GM12878 (cell line): ENCODE results near the gene UBE2G2. TPM values are rescaled to one million over a fixed set of nuclear protein-coding genes. Genes with fewer than 3 reads are reported as not detected.

ENCODE experiments used
- ATAC-seq: fragments of 200-7000 bp; cut with Tn5 transposase; 3 replicates; pipeline ENCODE4 v1.9.1; 2020; ENCODE audit warnings: mild to moderate bottlenecking, moderate library complexity
- BruUV-seq: library from RNA; stranded (reverse); fragments of 400-500 nt; replicated peaks from 2 replicates; lab custom pipeline; 2021; lab: Mats Ljungman, UMichigan
- CTCF ChIA-PET: fragments of 300-600 bp; sonication (Branson Sonifier 250); formaldehyde crosslinking; extraction: SDS; loops from one replicate; lab custom pipeline; 2021; ENCODE audit warnings: inconsistent platforms; lab: Yijun Ruan, JAX
- POLR2A ChIA-PET: fragments of 350-600 bp; formaldehyde crosslinking; extraction: SDS; loops from one replicate; lab custom pipeline; 2021; ENCODE audit warnings: inconsistent platforms; lab: Charles Lee
- RAD21 ChIA-PET: fragments of 300-600 bp; sonication (Branson Sonifier 250); formaldehyde crosslinking; loops from one replicate; lab custom pipeline; 2023; ENCODE audit warnings: antibody characterized with exemption; ENCODE audit not compliant: unreplicated experiment; lab: Charles Lee
- SMC1A ChIA-PET: fragments of 300-600 bp; sonication (Branson Sonifier 250); formaldehyde crosslinking; loops from one replicate; lab custom pipeline; 2023; ENCODE audit not compliant: unreplicated experiment, uncharacterized antibody; lab: Charles Lee
- DNase-seq: peaks from one replicate; pipeline ENCODE4 v3.0.0-alpha.2; 2011; ENCODE audit warnings: low read depth, low spot score
- FAIRE-seq: peaks from 3 replicates; lab custom pipeline; 2011; peaks lifted over from hg19 to GRCh38; lab: Jason Lieb, UNC
- H2AFZ ChIP-seq: 2 replicates; pipeline ENCODE4 v1.6.0; 2011; ENCODE audit warnings: low read depth, low read length, control low read depth; ENCODE audit not compliant: control insufficient read depth
- H3K27ac ChIP-seq: 2 replicates; pipeline ENCODE4 v1.5.1; 2011; ENCODE audit warnings: control low read depth; ENCODE audit not compliant: control insufficient read depth, insufficient read depth
- H3K27me3 ChIP-seq, 2 experiments: replicated peaks in 1 of 2; 2 replicates each; pipeline versions ENCODE4 v1.6.0 to v1.6.1; 2011; ENCODE audit warnings: low read length in 1 of 2; ENCODE audit not compliant: control insufficient read depth in 2 of 2, insufficient read depth in 2 of 2
- H3K36me3 ChIP-seq, 2 experiments: 2 replicates each; pipeline ENCODE4 v1.5.1; 2011; ENCODE audit warnings: low read length in 1 of 2; ENCODE audit not compliant: control insufficient read depth in 2 of 2, insufficient read depth in 2 of 2
- H3K4me1 ChIP-seq: 2 replicates; pipeline ENCODE4 v1.6.1; 2011; ENCODE audit warnings: mild to moderate bottlenecking, low read length, moderate library complexity, mixed read lengths; ENCODE audit not compliant: control insufficient read depth, insufficient read depth
- H3K4me2 ChIP-seq: 2 replicates; pipeline ENCODE4 v1.6.0; 2011; ENCODE audit warnings: control low read depth; ENCODE audit not compliant: control insufficient read depth, insufficient read depth
- H3K4me3 ChIP-seq: fragments of 200-600 bp; sonication (generic); 2 replicates; pipeline ENCODE4 v1.5.1; 2016
- H3K79me2 ChIP-seq: 2 replicates; pipeline ENCODE4 v1.6.0; 2011; ENCODE audit warnings: low read length; ENCODE audit not compliant: control insufficient read depth, insufficient read depth
- H3K9ac ChIP-seq: 2 replicates; pipeline ENCODE4 v1.8.0; 2011; ENCODE audit warnings: low read length, control low read depth, mixed read lengths; ENCODE audit not compliant: control insufficient read depth, insufficient read depth
- H3K9me3 ChIP-seq: replicated peaks from 3 replicates; pipeline ENCODE4 v1.5.1; 2011; ENCODE audit warnings: mild to moderate bottlenecking, low read length; ENCODE audit not compliant: control insufficient read depth, insufficient read depth
- H4K20me1 ChIP-seq: 2 replicates; pipeline ENCODE4 v1.6.0; 2011; ENCODE audit not compliant: control insufficient read depth, insufficient read depth
- BCLAF1 ChIP-seq: fragments of 450-650 bp; IDR thresholded peaks from 2 replicates; pipeline ENCODE4 v1.6.1; 2017; ENCODE audit warnings: antibody characterized with exemption, mild to moderate bottlenecking, moderate library complexity
- CBX5 ChIP-seq: sonication (generic); IDR thresholded peaks from 2 replicates; pipeline ENCODE4 v1.6.1; 2016; ENCODE audit warnings: low read depth, moderate library complexity, mild to moderate bottlenecking, inconsistent platforms
- FOS ChIP-seq: IDR thresholded peaks from 3 replicates; pipeline ENCODE4 v1.6.1; 2011; ENCODE audit warnings: borderline replicate concordance; ENCODE audit not compliant: insufficient read length; ENCODE audit errors: extremely low read depth
- MTA2 ChIP-seq: fragments of 450-650 bp; IDR thresholded peaks from 2 replicates; pipeline ENCODE4 v1.6.1; 2016; ENCODE audit warnings: low read depth, mild to moderate bottlenecking, moderate library complexity
- NFXL1 ChIP-seq: fragments of 450-650 bp; IDR thresholded peaks from 2 replicates; pipeline ENCODE4 v1.6.1; 2017; ENCODE audit warnings: antibody characterized with exemption, mild to moderate bottlenecking, borderline replicate concordance
- POU2F2 ChIP-seq: IDR thresholded peaks from 3 replicates; pipeline ENCODE4 v1.6.1; 2011; ENCODE audit warnings: low read depth, mild to moderate bottlenecking, low read length, borderline replicate concordance
- RAD51 ChIP-seq: fragments of 450-650 bp; IDR thresholded peaks from 2 replicates; pipeline ENCODE4 v1.6.1; 2016; ENCODE audit warnings: moderate library complexity, mild to moderate bottlenecking, inconsistent platforms
- TARDBP ChIP-seq: IDR thresholded peaks from 2 replicates; pipeline ENCODE4 v1.6.1; 2016; ENCODE audit warnings: borderline replicate concordance
- ZBTB4 ChIP-seq: fragments of 450-650 bp; formaldehyde crosslinking; IDR thresholded peaks from 2 replicates; pipeline ENCODE4 v1.4.0; 2022; ENCODE audit warnings: mild to moderate bottlenecking, moderate library complexity
- ZNF274 ChIP-seq: IDR thresholded peaks from one replicate; pipeline ENCODE4 v1.8.0; 2011; ENCODE audit not compliant: insufficient read length, insufficient read depth
- WGBS: methylation state at CpG from one replicate; pipeline ENCODE4 v1.1.6; 2016; ENCODE audit warnings: low lambda C conversion rate; ENCODE audit not compliant: insufficient replicate concordance, insufficient coverage; ENCODE audit errors: missing lambda C conversion rate; 5-methylcytosine and 5-hydroxymethylcytosine counted together
- in situ Hi-C: fragments of 300-500 bp; cut with MboI; formaldehyde crosslinking; loops from 9 replicates; pipeline ENCODE4 v1.14.3; 2018; ENCODE audit warnings: mixed read lengths
- intact Hi-C: fragments of 100-400 bp; cut with micrococcal nuclease; formaldehyde crosslinking; loops from one replicate; pipeline ENCODE4 v1.14.2; 2022; ENCODE audit not compliant: unreplicated experiment
- polyA plus RNA-seq, 11 experiments: library from polyadenylated mRNA; depleted of rRNA in 4 of 11; unstranded in 6 of 11; stranded (reverse) in 5 of 11; fragments of >200 nt; fragmentation: Nextera tagmentation in 4 of 11; fragmentation: Illumina TruSeq in 1 of 11; extraction: Ambion mirVana in 4 of 11; extraction: Trizol in 1 of 11; gene quantifications; 1 replicate in 1 of 11; 2 replicates in 10 of 11; pipeline versions ENCODE4 v1.2.1 to v1.2.3, GENCODE V29; 2011 to 2016; ENCODE audit warnings: inconsistent platforms in 2 of 11, missing spikeins in 2 of 11, low read depth in 1 of 11
- total RNA-seq, 4 experiments: library from RNA; depleted of rRNA in 3 of 4; stranded (reverse); fragments of >200 nt in 3 of 4; fragmentation: Illumina TruSeq in 1 of 4; extraction: Trizol in 1 of 4; gene quantifications; 2 replicates each; pipeline versions ENCODE4 v1.2.1 to v1.2.3, GENCODE V29; 2013 to 2021
- TF ChIP-seq, protein P1 (sequence below): fragments of 450-650 bp; IDR thresholded peaks from 2 replicates; pipeline ENCODE4 v1.6.1; 2016; ENCODE audit warnings: mild to moderate bottlenecking, moderate library complexity, borderline replicate concordance

The UBE2G2 gene
- total and polyA plus RNA-seq, 10 of the 15 experiments (the other 5 are each of a cell fraction or from before 2014, with no cell fraction given), result 27.0 to 139 (median 75.9) TPM

DNA sequence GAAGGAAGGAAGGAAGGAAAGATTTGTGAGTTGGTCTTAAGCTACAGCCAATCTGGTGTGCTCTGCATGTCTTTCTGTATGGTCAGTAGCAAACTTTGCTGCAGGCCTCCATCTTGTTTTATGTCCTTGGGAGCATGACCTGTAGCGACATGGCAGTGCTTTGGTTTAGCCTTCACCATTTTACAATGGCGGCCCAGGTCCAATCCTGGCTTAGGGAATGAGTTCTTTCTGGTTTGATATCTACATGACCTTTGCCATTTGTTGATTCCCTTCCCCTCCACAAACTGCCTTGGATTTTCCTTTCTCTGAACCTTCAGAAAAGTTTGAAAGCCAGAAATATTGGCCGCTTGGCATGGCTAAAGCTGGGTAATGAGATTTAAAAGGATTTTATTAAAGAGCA is 59.7 kb downstream of the UBE2G2 start (continued):
- TF ChIP-seq, protein P1, sequence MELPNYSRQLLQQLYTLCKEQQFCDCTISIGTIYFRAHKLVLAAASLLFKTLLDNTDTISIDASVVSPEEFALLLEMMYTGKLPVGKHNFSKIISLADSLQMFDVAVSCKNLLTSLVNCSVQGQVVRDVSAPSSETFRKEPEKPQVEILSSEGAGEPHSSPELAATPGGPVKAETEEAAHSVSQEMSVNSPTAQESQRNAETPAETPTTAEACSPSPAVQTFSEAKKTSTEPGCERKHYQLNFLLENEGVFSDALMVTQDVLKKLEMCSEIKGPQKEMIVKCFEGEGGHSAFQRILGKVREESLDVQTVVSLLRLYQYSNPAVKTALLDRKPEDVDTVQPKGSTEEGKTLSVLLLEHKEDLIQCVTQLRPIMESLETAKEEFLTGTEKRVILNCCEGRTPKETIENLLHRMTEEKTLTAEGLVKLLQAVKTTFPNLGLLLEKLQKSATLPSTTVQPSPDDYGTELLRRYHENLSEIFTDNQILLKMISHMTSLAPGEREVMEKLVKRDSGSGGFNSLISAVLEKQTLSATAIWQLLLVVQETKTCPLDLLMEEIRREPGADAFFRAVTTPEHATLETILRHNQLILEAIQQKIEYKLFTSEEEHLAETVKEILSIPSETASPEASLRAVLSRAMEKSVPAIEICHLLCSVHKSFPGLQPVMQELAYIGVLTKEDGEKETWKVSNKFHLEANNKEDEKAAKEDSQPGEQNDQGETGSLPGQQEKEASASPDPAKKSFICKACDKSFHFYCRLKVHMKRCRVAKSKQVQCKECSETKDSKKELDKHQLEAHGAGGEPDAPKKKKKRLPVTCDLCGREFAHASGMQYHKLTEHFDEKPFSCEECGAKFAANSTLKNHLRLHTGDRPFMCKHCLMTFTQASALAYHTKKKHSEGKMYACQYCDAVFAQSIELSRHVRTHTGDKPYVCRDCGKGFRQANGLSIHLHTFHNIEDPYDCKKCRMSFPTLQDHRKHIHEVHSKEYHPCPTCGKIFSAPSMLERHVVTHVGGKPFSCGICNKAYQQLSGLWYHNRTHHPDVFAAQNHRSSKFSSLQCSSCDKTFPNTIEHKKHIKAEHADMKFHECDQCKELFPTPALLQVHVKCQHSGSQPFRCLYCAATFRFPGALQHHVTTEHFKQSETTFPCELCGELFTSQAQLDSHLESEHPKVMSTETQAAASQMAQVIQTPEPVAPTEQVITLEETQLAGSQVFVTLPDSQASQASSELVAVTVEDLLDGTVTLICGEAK, result no peak
- no peak for TF ChIP-seq POU2F2
- TF ChIP-seq TARDBP, result no peak
- TF ChIP-seq CBX5, result no peak

- no peaks in the 10 kb centered on the region for H3K79me2 ChIP-seq
- DNase-seq (no peak), FAIRE-seq (no peak), ATAC-seq (no peak)
- no TSS peak for BruUV-seq
- in situ Hi-C loops, result no loop called here
- no peaks in the 10 kb centered on the region for H3K27me3 ChIP-seq
- intact Hi-C loops, result no loop called here
- no peak overlapping the region for H3K4me2 ChIP-seq
- ChIA-PET SMC1A (no interaction called here), RAD21 (interaction anchor here (2.2 kb wide), 1 partner anchor 230 kb away, joined by 9 read pairs; no protein-coding TSS in a partner anchor), POLR2A (no interaction called here)
- no peaks in the 10 kb centered on the region for H4K20me1 ChIP-seq
- no peak overlapping the region for H3K9ac ChIP-seq
- no peaks in the 10 kb centered on the region; the same call in 2 of the 3 replicates for H3K9me3 ChIP-seq
- no peak overlapping the region for H3K27ac ChIP-seq
- 28% methylated on average over 7 of the region's 7 CpGs for WGBS
- no peak overlapping the region for H2AFZ ChIP-seq
- H3K4me3 ChIP-seq, result no peak overlapping the region
- no peaks in the 10 kb centered on the region for H3K4me1 ChIP-seq
- no peak for TF ChIP-seq ZBTB4 (CRISPR knock-in tag)
- no peak for TF ChIP-seq FOS
- no peak for TF ChIP-seq RAD51
- no peak for TF ChIP-seq BCLAF1
- TF ChIP-seq NFXL1, result no peak
- TF ChIP-seq ZNF274, result no peak
- no peak for TF ChIP-seq MTA2
- TF ChIP-seq, all 136 proteins: peak for 0
- no peaks in the 10 kb centered on the region for H3K36me3 ChIP-seq
- CTCF ChIA-PET, result interaction anchor here (4.5 to 5.7 kb wide), 2 partner anchors 53 to 230 kb away, joined by 27 to 30 read pairs; no protein-coding TSS in a partner anchor
These were observed 60.9 kb downstream of the UBE2G2 start for GRCh38 chr21:44740742-44741141.
